Measurements from ENCODE around the gene PKDCC. TPM values are rescaled to one million over a fixed set of nuclear protein-coding genes. Genes with fewer than 3 reads are reported as not detected.

The PKDCC gene
- total and polyA plus RNA-seq, 2 of the 13 experiments (the other 11 are each of a cell fraction or from before 2014, with no cell fraction given) = 52.6 to 58.8 TPM

DNA sequence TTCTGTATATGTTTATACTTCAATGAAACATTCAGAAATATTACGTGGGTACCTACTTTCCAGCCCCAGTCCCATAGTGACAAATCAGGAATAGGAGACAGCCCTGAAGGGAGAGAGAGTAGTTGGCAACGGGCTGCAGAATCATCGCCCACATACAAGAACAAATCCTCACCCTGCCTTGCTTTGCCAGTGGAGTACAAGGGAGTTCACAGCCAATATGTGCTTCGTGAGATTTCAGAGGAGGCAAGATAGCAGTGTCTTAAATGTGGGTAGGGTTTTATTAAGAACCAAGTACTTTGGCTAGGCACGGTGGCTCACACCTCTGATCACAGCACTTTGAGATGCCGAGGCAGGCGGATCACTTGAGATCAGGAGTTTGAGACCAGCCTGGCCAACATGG, 40.3 kb upstream of the PKDCC start:
- DNase-seq (ENCODE audit: low spot score) (no peak), FAIRE-seq (no peak), ATAC-seq (no peak)
- Histone ChIP-seq H3K27ac (ENCODE audit: extremely low read length, insufficient read depth, low read length) (no peak overlapping the region), H3K4me1 (ENCODE audit: insufficient read depth, low read length) (0 out of 2 replicates have a peak, but pooled peaks cover 5% of the 10 kb centered on the region), H3K4me2 (ENCODE audit: low read depth, low read length) (no peak overlapping the region), H3K79me2 (ENCODE audit: insufficient read depth, low read length) (no peaks in the 10 kb centered on the region), H3K27me3 (ENCODE audit: control insufficient read depth in 1 of 2, insufficient read depth in 2 of 2, low read length in 2 of 2) (peaks cover 3 to 31% of the 10 kb centered on the region in 2 experiments; a peak in 3 of 5 replicates), H4K20me1 (ENCODE audit: insufficient read depth, low read length) (no peaks in the 10 kb centered on the region), H2AFZ (ENCODE audit: low read length) (no peak overlapping the region), H3K9ac (ENCODE audit: insufficient read depth, low read depth, low read length) (no peak overlapping the region), H3K4me3 (replicated peaks in 1 of 3; ENCODE audit: insufficient read depth in 1 of 3, low read depth in 2 of 3, low read length in 3 of 3) (no peak overlapping the region), H3K36me3 (replicated peaks in 1 of 2; ENCODE audit: control insufficient read depth in 1 of 2, insufficient read depth in 2 of 2, low read length in 2 of 2) (no peaks in the 10 kb centered on the region), H3K9me3 (ENCODE audit: low read length) (no peaks in the 10 kb centered on the region)
- 57% methylated on average over 7 of the region's 7 CpGs for WGBS (ENCODE audit: low lambda C conversion rate)
- ChIA-PET POLR2A (no interaction called here), CTCF (ENCODE audit: low intra/inter-chr PET ratio, low total read pairs) (no interaction called here)
- TF ChIP-seq, protein P1, sequence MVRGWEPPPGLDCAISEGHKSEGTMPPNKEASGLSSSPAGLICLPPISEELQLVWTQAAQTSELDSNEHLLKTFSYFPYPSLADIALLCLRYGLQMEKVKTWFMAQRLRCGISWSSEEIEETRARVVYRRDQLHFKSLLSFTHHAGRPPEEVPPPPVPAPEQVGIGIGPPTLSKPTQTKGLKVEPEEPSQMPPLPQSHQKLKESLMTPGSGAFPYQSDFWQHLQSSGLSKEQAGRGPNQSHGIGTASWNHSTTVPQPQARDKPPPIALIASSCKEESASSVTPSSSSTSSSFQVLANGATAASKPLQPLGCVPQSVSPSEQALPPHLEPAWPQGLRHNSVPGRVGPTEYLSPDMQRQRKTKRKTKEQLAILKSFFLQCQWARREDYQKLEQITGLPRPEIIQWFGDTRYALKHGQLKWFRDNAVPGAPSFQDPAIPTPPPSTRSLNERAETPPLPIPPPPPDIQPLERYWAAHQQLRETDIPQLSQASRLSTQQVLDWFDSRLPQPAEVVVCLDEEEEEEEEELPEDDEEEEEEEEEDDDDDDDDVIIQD (CRISPR knock-in tag; IDR thresholded peaks at IDR 0.05; ENCODE audit: low read depth) = no peak
- no peak for TF ChIP-seq FOSL2 (CRISPR knock-in tag; IDR thresholded peaks at IDR 0.05)
- TF ChIP-seq ZBTB34 (CRISPR knock-in tag; IDR thresholded peaks at IDR 0.05) = no peak
- no peak for TF ChIP-seq ATF1 (CRISPR knock-in tag; IDR thresholded peaks at IDR 0.05)
- no peak for TF ChIP-seq MAFK (conservative IDR thresholded peaks at IDR 0.05 in 1 of 2, IDR thresholded peaks at IDR 0.05 in 1 of 2; ENCODE audit: low read length in 2 of 2)
- TF ChIP-seq GTF2F1 (IDR thresholded peaks at IDR 0.05; ENCODE audit: low read length) = no peak
- TF ChIP-seq, protein P2, sequence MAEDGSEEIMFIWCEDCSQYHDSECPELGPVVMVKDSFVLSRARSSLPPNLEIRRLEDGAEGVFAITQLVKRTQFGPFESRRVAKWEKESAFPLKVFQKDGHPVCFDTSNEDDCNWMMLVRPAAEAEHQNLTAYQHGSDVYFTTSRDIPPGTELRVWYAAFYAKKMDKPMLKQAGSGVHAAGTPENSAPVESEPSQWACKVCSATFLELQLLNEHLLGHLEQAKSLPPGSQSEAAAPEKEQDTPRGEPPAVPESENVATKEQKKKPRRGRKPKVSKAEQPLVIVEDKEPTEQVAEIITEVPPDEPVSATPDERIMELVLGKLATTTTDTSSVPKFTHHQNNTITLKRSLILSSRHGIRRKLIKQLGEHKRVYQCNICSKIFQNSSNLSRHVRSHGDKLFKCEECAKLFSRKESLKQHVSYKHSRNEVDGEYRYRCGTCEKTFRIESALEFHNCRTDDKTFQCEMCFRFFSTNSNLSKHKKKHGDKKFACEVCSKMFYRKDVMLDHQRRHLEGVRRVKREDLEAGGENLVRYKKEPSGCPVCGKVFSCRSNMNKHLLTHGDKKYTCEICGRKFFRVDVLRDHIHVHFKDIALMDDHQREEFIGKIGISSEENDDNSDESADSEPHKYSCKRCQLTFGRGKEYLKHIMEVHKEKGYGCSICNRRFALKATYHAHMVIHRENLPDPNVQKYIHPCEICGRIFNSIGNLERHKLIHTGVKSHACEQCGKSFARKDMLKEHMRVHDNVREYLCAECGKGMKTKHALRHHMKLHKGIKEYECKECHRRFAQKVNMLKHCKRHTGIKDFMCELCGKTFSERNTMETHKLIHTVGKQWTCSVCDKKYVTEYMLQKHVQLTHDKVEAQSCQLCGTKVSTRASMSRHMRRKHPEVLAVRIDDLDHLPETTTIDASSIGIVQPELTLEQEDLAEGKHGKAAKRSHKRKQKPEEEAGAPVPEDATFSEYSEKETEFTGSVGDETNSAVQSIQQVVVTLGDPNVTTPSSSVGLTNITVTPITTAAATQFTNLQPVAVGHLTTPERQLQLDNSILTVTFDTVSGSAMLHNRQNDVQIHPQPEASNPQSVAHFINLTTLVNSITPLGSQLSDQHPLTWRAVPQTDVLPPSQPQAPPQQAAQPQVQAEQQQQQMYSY (CRISPR knock-in tag; IDR thresholded peaks at IDR 0.05) = no peak
- no TSS peak for BruUV-seq (replicated peaks)
- intact Hi-C loops (cut with micrococcal nuclease; ENCODE audit: unreplicated experiment) (no loop called here), in situ Hi-C loops (cut with HindIII; ENCODE audit: extremely low pct_ligation_motif_present, low pct_unique_long_range_greater_than_20kb) (no loop called here)

Measured in HepG2 (cell line).